ENCODE results near the gene DST.
"Not testable (repeated sequence)": the region's sequence is repeated elsewhere in the genome, so short reads cannot be mapped to it uniquely, and the experiment has no call there.

The DST gene

DNA sequence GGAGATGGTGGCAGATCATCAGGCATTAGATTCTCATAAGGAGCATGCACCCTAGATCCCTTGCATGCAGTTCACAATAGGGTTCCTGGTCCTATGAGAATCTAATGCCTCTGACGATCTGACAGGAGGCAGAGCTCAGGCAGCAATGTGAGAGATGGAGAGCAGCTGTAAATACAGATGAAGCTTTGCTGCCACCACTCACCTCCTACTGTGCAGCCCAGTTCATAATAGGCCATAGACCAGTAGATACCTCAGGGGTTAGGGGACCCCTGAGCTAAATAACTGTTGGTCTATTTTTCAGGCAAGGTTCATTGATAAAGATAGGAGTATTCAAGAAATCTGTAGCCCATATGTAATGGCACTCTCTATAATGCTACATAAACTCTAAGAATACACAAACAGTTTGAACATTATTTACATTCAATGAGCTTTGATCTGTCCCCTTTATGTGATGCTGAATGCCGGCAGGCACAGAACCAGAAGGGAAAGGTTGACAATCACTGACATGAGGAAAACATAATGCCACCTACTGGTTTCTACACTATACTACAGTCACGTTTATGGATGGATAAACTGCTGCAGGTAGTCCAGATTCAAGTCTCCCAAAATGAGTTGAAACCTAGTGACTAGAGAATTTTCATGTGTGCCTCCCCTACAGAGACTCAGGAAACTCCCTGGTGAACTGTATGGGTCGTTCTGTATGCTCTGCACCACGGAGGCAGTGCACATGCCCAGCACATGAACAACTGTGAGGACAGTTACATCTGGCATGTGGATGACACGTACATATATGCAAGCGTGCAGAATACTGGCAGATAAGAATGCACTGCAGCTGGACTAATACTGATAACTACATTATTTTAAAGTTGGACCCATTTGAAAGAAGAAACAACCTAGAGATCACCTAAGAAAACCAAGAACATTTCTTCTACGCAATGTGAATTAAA lies 72.0 kb downstream of the DST start:
- peak in 1 of 2 experiments; percentile 2 for DNase-seq

DNA sequence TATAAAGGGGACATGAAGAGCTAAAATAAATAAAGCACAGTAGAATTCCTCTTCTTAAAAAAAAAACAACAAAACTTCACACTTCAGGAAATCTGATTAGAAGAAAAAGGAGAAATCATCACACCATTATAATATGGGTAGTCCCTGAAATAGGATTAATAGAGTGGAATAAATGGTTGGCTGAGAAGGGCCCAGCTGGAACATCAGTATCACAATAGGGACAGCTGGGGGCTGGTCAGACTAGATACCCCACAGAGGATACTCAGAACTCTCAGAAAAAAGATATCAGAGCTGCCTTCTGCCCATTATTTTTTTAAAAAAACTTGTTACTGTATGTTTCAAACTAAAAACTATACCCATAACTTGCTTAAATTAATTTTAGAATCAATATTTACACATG lies 75.2 kb downstream of the DST start:
- DNase-seq: no peak

DNA sequence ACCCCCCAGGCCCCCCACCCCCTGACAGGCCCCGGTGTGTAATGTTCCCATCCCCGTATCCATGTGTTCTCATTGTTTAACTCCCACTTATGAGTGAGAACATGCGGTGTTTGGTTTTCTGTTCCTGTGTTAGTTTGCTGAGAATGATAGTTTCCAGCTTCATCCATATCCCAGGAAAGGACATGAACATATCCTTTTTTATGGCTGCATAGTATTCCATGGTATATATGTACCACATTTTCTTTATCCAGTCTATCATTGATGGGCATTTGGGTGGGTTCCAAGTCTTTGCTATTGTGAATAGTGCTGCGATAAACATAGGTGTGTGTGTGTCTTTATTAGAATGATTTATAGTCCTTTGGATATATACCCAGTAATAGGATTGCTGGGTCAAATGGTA lies 80.0 kb downstream of the DST start:
- not testable (repeated sequence) for DNase-seq

DNA sequence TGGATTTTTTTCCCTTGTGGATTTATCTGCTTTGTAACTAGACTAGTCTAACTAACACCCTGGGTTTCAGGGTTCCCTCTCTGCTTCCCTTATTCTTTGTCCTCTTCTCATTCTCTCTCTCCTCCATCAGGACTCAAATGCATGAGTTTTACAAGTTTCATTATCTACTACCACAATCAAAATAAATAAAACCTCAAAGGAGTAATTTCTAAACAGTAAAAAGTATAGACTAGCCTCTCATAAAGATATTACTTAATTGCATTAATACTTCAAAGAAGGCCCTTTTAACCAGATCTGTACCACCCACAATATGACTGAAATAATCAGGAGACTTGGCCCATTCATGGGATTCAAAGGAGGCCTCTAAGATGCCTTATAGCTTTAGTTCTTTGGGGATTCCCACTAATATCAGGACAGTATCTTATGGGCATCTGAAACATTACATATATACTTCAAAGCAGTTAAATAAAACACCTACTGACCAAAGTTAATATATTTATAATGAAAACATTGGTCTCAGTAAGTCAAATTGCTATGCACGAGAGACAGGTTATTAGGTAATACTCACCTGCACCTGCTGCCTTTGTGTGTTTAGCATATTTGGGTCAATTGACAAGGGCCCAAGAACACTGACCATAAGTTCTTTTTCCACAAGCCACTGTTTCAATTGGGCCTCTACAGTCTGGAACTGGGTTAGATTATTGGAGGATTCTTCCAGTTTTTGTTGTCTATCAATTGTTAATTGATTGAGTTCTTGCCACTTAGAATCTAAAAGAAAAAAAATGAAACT lies 85.7 kb downstream of the DST start:
- no peak for DNase-seq

DNA sequence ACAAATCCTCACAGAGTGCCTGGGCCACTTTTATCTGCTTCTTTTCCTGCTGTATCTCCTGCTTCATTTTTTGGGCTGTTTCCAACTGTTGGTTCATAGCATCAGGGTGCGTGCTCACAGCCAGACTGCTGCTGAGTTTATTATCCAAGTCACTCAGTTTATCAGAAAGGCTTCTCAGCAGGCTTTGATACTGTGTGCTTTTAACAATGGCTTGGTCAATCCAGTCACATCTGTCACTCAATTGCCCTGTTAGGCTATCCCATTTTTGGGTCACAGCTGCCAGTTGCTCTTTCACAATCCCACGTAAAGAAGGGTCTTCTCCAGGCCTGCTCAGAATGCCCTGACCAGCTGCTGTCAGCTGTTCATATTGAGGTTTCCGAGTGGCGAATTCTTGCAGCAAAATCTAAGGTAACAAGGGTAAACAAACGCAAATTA lies 87.2 kb downstream of the DST start:
- DNase-seq: no peak

DNA sequence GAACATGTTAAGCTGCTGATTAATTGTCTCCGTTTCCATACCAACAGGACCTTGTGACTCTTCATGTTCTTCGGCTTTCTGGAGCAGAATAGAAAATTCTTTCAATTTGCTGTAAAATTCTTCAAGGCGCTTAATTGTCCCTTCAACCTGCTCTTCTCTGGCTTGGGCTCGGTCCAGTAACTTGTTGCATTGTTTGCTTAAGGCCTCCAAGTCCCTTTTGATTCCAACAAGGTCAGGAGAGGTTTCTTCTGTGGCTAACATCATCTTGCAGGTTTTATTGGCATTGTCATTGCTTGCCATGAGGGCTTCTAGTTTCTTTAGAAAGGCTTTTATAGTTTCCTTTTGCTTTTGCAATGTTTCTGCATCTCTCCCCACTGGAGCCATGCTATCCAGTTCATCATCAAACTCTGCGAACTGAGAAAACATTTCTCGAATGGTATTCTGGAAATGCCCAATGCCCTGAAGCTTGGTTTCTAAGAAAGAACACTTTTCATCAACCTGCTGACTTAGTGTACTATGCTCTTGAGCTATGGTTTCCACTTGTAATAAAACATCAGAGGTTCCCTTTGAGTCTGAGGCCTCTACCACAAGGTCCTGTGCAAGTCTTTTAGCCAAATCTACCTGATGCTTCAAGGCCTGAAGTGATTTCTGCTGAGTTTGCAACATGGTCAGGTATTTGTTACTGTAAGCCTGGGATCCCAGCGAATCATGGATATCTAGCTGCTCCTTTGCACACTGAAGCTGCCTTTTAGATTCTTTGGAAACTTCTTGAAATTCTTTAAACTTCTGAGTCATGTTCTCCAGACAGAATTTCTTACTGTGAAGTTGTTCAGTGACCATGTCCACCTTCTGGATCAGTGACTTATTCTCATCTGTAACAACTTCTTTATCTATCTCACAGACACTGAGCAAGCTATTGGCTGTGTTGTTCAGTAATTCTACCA lies 90.2 kb downstream of the DST start:
- no peak for DNase-seq

DNA sequence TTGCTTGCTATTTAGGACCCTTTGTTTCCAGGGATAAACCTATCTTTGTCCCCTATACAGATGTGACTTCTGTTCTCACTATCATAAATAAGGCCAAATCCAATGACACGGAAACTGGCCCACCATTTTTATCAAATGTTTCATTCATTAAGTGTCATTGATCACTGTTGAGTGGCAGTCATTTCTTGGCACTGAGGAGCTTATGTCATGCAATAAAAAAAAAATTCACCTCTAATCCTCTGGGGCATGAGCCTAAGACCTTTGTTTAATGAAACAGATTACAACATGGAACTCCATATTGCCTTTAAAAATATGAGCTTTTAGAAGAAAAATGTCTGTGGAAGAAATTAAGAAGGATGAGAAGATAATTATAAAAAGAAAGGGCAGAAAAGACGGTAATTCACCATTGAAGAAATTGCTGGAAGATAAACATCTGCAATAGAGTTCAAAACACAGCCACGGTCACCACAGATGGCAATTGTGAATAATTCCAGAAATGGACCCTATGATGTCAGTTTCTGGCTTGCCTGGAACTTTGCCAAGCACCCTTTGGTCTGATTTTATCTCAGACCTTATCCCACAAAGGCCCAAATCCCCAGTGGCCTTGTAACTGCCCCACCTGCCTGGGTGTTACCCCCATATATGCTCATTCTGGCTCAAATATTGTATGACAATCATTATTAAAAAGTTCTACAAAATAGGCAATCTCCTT lies 91.1 kb downstream of the DST start:
- no peak for DNase-seq

DNA sequence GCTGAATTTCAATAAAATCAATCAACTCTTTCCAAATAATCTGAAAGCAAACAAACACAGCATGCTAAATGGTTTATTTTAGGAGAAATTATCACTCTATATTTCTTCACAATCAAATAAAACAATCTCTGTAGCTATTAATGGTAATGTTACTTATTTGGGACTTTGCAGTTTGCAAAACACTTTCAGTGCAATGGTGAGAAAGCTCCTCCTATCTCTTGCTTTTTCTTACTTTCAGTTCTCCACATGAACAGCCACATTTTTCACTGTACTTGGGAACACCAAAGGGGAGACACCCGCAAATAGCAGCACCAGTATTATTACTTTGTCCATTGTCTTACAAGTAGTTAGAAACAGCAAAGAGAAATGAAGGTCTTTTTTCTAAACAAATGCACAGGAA lies 92.4 kb downstream of the DST start:
- DNase-seq: no peak

DNA sequence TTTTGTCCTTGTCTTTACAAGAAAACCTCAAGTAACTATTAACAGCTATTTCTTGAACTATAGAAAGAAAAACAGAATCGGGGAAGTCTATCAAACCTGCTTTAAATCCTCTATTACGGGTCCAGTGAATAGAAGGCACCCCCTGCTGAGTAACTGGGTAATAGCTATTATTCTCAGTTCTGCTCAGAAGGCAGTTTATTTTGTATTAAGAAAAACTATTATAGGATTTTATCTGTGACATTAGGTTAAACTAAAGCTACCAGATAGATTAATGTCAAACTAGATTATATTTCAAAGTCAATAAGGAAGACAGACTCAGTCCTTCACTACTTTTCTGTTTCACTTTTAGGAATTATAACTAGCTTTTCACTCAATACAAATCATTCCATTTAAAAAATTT lies 93.7 kb downstream of the DST start:
- no peak for DNase-seq

DNA sequence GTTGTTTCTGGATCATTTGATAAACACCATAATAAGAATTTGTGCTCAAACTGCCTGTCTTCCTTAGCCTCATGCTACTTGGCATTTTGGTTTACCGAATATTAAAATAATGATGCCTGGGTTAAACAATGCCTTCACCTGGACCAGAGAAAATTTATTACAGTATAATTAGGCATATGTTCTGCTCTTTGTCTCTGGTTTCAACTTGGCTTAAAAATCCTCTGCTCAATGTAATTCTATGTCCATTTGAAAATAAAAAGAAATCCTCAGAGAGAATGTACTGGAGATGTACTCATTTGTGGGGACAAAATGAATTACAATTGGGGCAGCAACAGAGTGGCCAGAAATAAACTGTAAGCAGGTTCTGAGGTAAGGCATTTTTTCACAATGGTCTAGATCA lies 95.0 kb downstream of the DST start:
- DNase-seq: no peak

DNA sequence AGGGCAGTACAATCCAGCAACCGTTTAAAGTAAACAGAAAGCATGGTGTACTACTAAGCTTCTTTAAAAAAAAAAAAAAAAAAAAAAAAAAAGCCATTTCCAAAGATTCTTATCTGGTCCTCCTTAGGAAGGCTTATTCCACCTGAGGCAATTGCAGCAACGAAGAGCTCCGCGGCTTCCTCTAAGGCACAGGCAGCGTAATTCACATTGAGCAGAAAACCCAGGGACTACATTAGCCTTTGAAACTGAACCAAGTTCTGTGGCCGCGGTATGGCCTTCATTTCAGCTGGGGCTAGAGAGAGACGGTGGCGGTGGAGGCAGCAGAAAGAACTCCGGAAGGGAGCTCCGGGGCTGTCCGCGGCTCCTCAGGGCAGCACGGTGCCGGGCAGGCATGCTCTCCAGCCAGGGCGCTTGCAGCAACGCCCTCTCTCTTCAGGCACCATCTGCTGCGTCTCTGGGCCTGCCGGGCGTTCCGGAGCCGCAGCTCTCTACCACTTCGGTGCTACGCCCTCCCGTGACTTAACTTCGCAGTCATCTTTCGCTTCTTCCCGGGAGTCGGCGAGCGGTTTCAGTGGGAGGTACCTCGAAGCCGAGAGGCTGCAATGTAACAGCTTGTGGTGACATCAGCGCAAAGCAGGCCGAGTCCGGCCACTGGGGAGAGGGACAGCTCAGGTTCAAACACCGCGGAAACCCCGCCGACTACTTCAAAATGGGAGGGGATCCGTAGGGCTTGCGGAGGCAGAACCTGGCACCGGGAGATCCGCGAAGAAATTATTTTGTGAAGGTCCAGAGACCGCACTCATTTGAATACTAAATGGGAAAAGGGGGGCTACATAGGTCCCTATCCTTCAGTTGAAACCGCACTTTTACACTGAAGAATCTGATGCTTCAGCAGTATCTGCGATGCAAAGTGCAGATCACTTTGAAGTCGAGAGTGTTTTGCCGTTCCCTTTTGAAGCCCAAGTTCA lies 100.0 kb downstream of the DST start:
- DNase-seq: peak; percentile 73 to 81

DNA sequence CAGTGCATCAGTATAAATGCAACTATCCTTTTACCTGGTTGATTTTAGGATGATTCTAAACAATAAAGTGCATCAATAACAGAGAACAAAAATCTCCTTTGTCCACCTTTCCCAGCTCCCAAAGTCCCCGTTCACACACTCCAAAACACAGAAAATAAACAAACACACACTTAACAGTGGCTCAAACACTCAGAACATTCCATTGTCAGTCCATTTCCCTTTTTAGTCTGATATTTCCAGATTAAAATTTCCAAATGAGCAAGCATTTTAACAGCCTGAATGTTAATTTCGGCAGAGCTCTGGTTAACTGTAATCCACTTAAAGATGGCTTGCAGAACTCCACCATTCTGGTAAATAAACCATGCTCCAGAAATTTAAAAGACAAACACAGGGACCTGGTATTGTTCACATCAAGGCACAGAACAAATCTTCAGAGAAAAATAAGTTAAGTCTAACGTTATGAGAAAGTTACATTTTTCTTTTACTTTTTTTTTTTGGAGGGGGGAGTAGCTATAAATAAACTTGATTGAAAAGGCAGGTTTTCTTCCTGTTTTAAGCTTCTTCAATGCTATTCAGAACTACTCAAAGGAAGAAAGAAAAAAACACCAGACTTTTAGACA lies 100.8 kb downstream of the DST start:
- DNase-seq: no peak

DNA sequence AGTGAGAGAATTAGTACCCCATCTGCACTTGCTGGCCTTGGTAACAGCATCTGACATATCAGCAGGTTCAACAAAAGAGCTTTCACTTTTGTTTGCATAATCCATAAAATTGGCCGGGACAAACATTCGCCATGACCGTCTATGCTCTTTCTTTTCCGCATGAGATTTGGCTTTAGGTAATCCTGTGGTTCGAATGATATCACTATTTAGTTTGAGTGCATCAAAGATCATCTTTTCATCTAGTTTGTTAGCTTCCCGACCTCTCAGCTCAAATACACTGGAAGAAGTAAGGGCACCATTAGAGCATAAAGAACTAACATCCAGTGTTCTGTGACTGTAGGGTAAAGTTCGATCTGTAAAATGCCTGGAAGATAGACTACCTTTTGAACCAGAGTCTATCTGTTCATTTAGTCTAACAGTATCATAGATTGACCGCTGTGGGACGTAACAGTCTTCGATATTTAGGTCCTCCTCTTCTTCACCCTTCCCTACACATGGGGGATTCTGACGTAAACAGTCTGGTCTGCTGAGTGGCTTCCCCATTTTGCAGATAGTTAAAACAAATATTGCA lies 101.6 kb downstream of the DST start:
- no peak for DNase-seq

DNA sequence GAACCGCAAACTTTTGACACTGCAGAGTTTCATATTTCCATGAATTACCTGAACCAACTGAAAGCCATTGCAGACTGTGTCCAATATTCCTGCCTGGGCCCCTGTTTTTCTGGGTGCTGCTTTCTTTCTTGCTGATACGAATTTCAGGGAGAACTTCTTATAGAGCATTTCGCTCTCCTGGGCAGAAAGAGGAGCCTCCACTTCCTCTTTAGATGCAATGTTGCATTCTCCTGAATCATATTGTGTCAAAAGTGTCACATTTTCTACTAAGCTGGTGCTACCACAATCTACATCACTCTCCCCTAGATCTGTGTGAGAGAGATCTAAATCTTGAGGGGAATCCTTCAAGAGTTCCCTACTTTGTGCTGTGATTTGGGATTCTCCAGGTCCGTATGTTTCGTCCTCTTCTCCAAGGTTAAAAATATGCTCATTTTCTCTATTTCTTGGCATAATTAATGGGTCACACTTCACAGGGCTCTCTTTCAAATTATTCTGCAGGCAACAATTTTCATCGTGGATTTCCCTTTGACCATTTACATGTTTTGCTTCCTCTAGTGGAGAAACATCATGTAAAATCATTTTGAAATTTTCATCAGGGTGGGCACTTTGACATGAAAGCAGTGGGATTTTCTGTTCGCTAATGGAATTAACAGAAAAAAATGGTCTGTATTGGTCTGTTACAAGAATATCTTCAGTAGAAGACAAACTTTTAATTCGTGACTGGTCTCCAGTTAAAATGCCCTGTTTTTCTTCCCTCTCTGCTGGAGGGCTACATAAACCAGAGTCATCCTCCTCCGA lies 102.3 kb downstream of the DST start:
- DNase-seq: no peak

DNA sequence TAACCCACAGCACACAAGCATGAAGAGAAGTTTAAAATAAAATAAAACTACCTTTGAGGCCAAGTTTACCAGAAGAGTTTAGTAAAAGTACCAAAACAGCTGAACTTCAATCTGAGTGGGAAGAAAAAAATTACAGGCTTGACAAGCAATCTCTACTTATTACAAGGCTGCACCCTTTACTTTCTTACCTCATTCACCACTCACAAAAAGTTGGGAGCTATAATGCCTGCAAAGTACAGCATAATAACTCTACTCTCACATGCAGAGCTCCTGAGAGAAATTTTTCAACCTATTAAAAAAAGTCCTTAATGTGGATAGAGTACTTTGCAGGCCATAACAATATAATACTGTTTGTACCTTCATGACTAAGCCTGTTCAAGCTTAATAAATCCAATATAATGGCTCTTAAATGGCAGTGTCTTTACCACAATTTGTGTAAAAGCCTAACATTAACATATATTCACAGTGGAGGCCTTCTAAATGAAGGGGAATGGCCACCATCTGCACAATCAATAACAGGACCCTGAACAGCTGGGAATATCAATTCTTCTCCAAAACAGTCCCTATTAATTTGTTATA lies 103.1 kb downstream of the DST start:
- no peak for DNase-seq

DNA sequence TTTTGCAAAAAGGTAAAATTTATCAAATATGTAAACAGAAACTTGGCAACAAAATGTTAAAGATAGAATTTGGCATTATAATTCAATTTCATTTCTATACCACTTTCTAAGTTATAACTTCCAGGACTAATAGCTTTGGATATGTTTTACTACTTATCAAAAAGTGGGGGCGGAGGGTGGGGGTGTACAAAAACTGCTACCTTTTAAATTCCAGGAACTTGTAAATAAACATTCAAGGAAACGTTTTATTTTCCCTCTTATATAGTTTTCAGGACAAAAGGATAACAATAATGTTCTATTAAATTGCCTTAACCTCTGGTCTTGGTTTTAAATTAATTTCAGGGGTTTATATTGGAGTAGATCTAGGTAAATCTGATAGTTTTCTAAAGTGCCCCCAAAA lies 103.8 kb downstream of the DST start:
- DNase-seq: no peak

DNA sequence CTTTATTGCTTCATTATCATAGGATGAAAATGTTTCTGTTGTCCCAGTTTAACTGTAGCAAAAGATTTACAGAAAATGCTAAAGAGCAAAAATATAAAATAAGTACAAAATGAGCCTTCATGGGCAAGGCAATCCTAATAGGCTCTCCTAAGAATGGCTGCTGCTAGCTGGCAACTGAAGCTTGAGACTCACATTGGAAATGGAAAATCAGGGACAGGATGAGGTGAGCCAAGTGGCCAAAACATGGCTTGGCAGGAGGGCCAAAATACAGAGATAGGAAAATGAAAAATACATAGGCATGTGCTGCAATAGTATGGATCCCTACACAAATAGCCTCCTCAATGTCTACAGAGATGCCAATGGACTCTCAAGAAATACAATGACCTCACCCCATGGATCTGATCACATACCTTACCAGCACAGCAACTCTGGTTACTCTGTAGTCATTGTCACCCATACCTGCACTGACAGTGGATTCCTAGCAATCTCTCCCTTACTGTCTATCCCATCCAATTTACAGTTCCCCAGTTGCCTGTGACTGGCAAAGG lies 105.4 kb downstream of the DST start:
- DNase-seq: no peak

DNA sequence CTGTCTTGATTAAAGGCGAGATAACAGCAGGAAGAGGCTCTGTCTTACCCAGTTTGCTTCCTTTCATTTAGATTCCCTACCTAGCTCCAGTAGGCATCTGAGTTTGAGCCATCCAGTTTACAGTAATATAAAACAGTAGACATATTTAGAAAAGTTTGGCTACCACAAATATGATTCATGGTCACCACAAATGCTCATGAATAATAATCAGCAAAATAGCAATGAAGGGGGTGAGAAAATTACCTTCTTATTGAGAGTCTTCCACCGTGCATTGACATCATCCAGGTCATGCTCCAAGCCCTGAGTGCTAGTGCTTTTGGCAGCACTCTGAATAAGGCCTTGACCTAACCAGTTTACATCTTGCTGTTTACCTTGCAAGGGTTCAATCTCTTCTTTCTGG lies 106.2 kb downstream of the DST start:
- no peak for DNase-seq

DNA sequence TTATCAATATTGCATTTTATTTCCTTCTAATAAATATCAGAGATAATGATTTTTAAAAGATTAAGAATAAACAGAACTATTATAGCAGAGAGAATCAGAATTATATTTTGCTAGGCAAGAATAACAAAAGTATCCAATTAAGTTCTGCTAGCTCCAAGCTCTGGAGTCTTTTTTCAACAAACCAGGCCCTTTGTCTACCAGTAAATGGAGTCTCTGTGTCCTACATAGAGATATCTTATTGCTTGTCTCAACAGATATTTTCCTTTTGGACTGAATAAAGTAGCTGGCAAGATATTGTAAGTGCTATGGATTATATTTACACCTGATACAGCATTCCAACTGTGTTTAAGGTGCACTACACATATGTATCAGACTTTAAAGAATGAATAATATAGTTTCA lies 107.1 kb downstream of the DST start:
- no peak for DNase-seq
